Omental fat pad (tissue), 4 donors: ENCODE data around the gene TMEM11. TPM values are rescaled to one million over a fixed set of nuclear protein-coding genes. Genes with fewer than 3 reads are reported as not detected.

ENCODE experiments used
- ATAC-seq: fragments of 150-250 bp; one replicate; pipeline ENCODE4 v1.9.1; 2016; ENCODE audit warnings: mild to moderate bottlenecking, moderate library complexity; ENCODE audit not compliant: low FRiP score
- DNase-seq: peaks from one replicate; pipeline ENCODE4 v3.0.0-alpha.2; 2019; ENCODE audit warnings: low spot score
- CTCF ChIP-seq, 3 donors: fragments of 450-650 bp; IDR thresholded peaks; one replicate each; pipeline ENCODE4 v1.5.1; 2016 to 2017; ENCODE audit warnings: antibody characterized with exemption in 3 of 3, mild to moderate bottlenecking in 3 of 3, moderate library complexity in 2 of 3
- total RNA-seq, 4 donors: library from RNA; depleted of rRNA; stranded (reverse); fragments of >200 nt; gene quantifications; one replicate each; pipeline ENCODE4 v1.1.0, GENCODE V29; 2016

Gene TMEM11
- total RNA-seq, 4 donors from 2014 or later: 24.9 to 41.3 (median 34.0) TPM

- DNase-seq (no peak), ATAC-seq (no peak)
- TF ChIP-seq CTCF (IDR thresholded peaks at IDR 0.05): no peak
These were observed 35.9 kb downstream of the TMEM11 start for GRCh38 chr17:21177854-21178600.

GRCh38 chr17:21177401-21177800 lies 36.6 kb downstream of the TMEM11 start:
- no peak for TF ChIP-seq CTCF (IDR thresholded peaks at IDR 0.05)
- DNase-seq (no peak), ATAC-seq (no peak)

GRCh38 chr17:21176773-21177395 lies 37.1 kb downstream of the TMEM11 start:
- DNase-seq (no peak), ATAC-seq (no peak)
- no peak for TF ChIP-seq CTCF (IDR thresholded peaks at IDR 0.05)

GRCh38 chr17:21174713-21175112 lies 39.2 kb downstream of the TMEM11 start:
- DNase-seq (no peak), ATAC-seq (no peak)

GRCh38 chr17:21174186-21174585 lies 39.8 kb downstream of the TMEM11 start:
- DNase-seq (no peak), ATAC-seq (no peak)
- TF ChIP-seq CTCF (IDR thresholded peaks at IDR 0.05): no peak

More at GRCh38 chr17:21174713-21175112, 39.2 kb downstream of the TMEM11 start:
- TF ChIP-seq CTCF (IDR thresholded peaks at IDR 0.05): no peak

GRCh38 chr17:21173543-21173942 lies 40.4 kb downstream of the TMEM11 start:
- ATAC-seq (no peak), DNase-seq (no peak)
- TF ChIP-seq CTCF (IDR thresholded peaks at IDR 0.05): no peak

GRCh38 chr17:21172846-21173245 lies 41.1 kb downstream of the TMEM11 start:
- no peak for TF ChIP-seq CTCF (IDR thresholded peaks at IDR 0.05)
- ATAC-seq (no peak), DNase-seq (no peak)
